ENCODE measurements around the gene PTPRD.

DNA sequence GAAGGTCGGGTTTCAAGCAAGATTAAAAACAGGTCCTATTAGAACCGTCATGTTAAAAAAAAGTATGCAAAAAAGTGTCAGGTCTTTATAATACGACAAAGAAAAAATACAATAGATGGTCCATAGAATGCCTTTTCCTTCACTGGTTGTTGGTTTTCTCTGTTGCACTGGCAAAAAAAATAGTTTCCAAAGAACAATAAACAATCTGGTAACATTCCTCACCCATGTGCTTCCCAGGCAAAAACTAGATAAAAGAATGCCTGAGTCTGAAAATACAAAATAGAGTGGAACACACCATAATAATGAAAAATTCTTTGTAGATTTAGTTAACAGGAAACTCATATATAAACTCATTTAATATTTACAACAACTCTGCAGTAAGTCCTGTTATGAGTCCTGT, 2223.3 kb downstream of the PTPRD start:
- TF ChIP-seq ZNF274 (IDR thresholded peaks at IDR 0.05; ENCODE audit: low read depth, low read length) (no peak), YY1 (IDR thresholded peaks at IDR 0.05; ENCODE audit: insufficient read depth, insufficient read length) (no peak)
